ENCODE results near the gene PIP4K2A.

The PIP4K2A gene

DNA sequence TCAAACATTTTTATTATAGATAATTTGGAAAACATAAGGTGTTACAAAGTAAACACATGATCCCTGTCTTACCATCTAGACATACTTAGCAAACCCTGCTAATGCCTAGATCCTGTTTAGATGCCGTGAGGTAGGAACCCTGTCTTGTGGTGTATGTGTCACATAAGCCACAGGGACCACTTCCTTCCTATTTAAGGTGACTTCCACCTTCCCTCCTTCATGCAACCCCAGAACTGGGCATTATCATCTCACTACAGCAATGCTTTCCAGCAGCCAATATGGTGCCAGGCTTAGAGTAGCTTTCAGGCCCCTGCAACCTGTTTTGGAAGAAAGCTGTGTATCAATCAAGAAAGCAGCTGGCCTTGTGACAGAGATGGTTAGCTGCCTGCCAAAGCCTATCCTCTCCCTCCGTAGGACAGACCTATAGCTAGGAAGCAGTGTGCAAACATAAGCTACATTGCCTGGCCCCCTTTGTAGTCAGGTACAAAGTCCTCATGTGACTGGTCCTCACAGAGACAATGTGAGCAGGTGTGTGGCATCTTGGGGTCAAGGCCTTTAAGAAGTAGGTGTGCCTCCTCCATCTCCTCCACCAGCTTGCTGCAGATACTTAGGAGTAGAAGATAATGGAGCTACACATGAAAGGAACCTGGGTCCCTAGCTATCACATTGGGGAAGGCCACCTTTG lies 222.3 kb downstream of the PIP4K2A start:
- H3K27ac ChIP-seq (ENCODE audit: low read depth, low read length) = no peak overlapping the region
- 97% methylated on average over 2 of the region's 2 CpGs for WGBS
- H3K4me3 ChIP-seq (ENCODE audit: low read length) = no peak overlapping the region
- no peak overlapping the region for H3K9ac ChIP-seq (ENCODE audit: low read depth, low read length)
- H3K27me3 ChIP-seq (ENCODE audit: insufficient read depth, low read length) = no peaks in the 10 kb centered on the region
- H3K4me1 ChIP-seq (ENCODE audit: insufficient read depth, low read length) = no peaks in the 10 kb centered on the region
- H3K9me3 ChIP-seq (ENCODE audit: insufficient read depth, low read depth, low read length) = no peaks in the 10 kb centered on the region
- H3K36me3 ChIP-seq (ENCODE audit: insufficient read depth, low read length) = no peaks in the 10 kb centered on the region

GRCh38 chr10:22491480-22491879 lies 222.9 kb downstream of the PIP4K2A start:
- 95% methylated on average over 3 of the region's 3 CpGs for WGBS
- no peak overlapping the region for H3K27ac ChIP-seq (ENCODE audit: low read depth, low read length)

DNA sequence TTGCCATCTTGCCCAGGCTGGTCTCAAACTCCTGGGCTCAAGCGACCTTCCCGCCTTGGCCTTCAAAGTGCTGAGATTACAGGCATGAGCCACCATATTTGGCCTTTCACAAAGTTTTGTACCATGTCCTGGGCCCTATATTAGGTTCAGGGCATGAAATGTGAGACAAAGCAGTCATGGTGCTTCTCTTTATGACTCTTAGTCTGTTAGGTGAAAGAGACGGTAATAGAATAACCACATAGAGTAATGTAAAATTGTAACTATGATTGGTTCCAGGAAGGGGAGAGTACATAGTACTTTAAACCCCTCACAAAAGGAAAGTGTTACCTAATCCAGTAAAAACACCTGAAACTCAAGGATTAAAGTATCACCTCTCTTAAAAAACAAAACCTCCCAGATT lies 224.4 kb downstream of the PIP4K2A start:
- WGBS = 96% methylated on average over 2 of the region's 3 CpGs
- Histone ChIP-seq H3K27ac (ENCODE audit: low read depth, low read length) (no peak overlapping the region), H3K9ac (ENCODE audit: low read depth, low read length) (no peak overlapping the region), H3K4me3 (ENCODE audit: low read length) (no peak overlapping the region), H3K4me1 (ENCODE audit: insufficient read depth, low read length) (no peaks in the 10 kb centered on the region), H3K9me3 (ENCODE audit: insufficient read depth, low read depth, low read length) (no peaks in the 10 kb centered on the region), H3K27me3 (ENCODE audit: insufficient read depth, low read length) (no peaks in the 10 kb centered on the region), H3K36me3 (ENCODE audit: insufficient read depth, low read length) (no peaks in the 10 kb centered on the region)

More at GRCh38 chr10:22491480-22491879, 222.9 kb downstream of the PIP4K2A start:
- Histone ChIP-seq H3K36me3 (ENCODE audit: insufficient read depth, low read length) (no peaks in the 10 kb centered on the region), H3K4me3 (ENCODE audit: low read length) (no peak overlapping the region), H3K9ac (ENCODE audit: low read depth, low read length) (no peak overlapping the region), H3K27me3 (ENCODE audit: insufficient read depth, low read length) (no peaks in the 10 kb centered on the region), H3K9me3 (ENCODE audit: insufficient read depth, low read depth, low read length) (no peaks in the 10 kb centered on the region), H3K4me1 (ENCODE audit: insufficient read depth, low read length) (no peaks in the 10 kb centered on the region)

DNA sequence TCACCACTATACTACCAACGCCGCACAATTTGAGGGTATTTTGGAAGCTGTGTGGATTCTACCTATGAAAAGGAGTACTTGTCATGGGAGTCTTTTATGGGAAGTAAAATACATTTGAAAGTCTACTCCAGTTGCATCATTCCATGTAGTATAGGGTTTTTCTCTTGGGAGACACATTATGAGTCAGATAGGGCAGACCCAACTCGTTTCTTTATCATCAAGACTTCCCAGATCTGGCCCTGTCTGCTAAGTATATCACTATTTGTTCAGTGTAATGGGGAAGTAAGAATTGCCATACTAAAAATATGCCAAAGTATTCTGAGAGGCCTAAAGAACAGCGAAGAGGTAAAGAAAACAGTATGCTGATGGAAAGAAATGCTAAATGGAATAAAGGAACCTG lies 224.9 kb downstream of the PIP4K2A start:
- 98% methylated on average over 4 of the region's 4 CpGs for WGBS
- H3K4me3 ChIP-seq (ENCODE audit: low read length) = no peak overlapping the region
- no peaks in the 10 kb centered on the region for H3K4me1 ChIP-seq (ENCODE audit: insufficient read depth, low read length)
- H3K27me3 ChIP-seq (ENCODE audit: insufficient read depth, low read length) = no peaks in the 10 kb centered on the region
- H3K36me3 ChIP-seq (ENCODE audit: insufficient read depth, low read length) = no peaks in the 10 kb centered on the region
- H3K9me3 ChIP-seq (ENCODE audit: insufficient read depth, low read depth, low read length) = no peaks in the 10 kb centered on the region
- no peak overlapping the region for H3K27ac ChIP-seq (ENCODE audit: low read depth, low read length)
- H3K9ac ChIP-seq (ENCODE audit: low read depth, low read length) = no peak overlapping the region

DNA sequence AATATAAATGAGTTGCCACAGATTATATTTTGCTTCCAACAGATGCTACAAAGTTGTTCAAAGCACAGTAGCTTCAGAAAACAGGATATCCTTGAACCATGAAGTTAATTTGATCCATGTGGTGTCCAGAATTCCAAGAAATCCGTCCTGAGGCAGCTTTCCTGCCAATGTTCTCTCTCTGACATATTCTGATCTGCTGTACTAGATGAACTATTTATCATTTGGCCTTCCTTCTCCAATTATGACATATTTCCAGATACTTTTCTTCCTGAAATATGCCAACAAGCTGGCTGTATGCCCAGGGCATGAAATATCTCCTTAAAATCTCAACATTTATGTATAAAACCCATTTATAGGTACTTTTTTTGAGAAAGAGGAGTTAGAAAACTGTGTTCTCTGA lies 227.9 kb downstream of the PIP4K2A start:
- H3K4me3 ChIP-seq (ENCODE audit: low read length) = no peak overlapping the region
- no peaks in the 10 kb centered on the region for H3K36me3 ChIP-seq (ENCODE audit: insufficient read depth, low read length)
- peaks cover 10% of the 10 kb centered on the region for H3K4me1 ChIP-seq (ENCODE audit: insufficient read depth, low read length)
- no peaks in the 10 kb centered on the region for H3K27me3 ChIP-seq (ENCODE audit: insufficient read depth, low read length)
- H3K9me3 ChIP-seq (ENCODE audit: insufficient read depth, low read depth, low read length) = no peaks in the 10 kb centered on the region
- no peak overlapping the region for H3K9ac ChIP-seq (ENCODE audit: low read depth, low read length)
- 85% methylated on average over 1 of the region's 1 CpG for whole genome bisulfite sequencing
- no peak overlapping the region for H3K27ac ChIP-seq (ENCODE audit: low read depth, low read length)
